ENCODE results near the gene NOL4L. TPM values are rescaled to one million over a fixed set of nuclear protein-coding genes. Genes with fewer than 3 reads are reported as not detected.

The NOL4L gene
- total RNA-seq, 1 donor from 2014 or later: 11.9 TPM

DNA sequence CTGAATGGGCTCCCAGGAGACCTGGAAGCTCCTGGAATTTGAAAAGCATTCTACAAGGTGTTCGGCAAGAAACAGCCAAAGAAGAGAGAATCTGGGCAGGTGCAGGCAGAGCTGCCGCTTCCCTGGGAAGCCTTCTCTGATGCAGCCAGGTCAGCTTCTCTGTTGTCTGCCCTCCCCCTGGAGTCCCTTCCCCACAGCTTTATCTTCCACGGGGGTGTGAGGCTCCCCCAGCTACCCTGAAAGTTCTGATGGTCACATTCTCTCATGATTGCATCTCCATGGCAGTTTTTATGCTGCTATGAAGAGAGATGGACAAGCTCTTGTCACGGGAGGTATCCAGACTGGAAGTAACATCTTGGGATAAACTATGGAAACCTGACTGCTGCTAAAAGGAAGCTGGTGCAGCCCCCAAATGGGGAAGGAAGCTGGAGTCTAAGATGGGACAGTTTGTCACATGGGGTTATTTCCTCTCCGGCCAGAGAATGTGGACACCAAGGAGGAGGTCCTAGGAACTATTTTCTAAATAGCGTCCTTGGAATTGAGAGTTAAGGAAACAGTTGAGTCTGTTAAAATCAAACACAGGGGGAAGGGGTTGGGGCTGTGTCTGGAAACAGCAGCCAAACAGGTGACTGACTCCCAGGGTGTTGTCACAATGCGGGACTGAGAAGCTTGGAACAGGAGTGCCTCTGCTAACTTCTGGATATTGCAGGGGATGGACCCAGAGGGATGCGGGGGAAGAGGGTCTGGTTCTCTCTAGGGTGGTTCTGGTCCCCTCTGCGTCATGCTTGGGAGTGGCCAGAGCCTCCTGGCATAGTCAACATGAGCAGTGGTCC is 135.9 kb downstream of the NOL4L start:
- Mint-ChIP-seq H3K4me3 (peak overlapping the region; percentile 12), H3K4me1 (peaks cover 25% of the 10 kb centered on the region), H3K27me3 (ENCODE audit: insufficient read depth, low read depth) (peaks cover 2% of the 10 kb centered on the region), H3K27ac (peak overlapping the region; percentile 52), H3K36me3 (peaks cover 33% of the 10 kb centered on the region), H3K9me3 (no peaks in the 10 kb centered on the region)
- no peak for TF ChIP-seq EZH2phosphoT487 (IDR thresholded peaks at IDR 0.05)
- TF ChIP-seq CTCF (IDR thresholded peaks at IDR 0.05): no peak
- TF ChIP-seq EZH2 (IDR thresholded peaks at IDR 0.05): no peak
- Histone ChIP-seq H3K36me3 (no peaks in the 10 kb centered on the region), H3K4me2 (no peak overlapping the region), H3K27ac (no peak overlapping the region), H3K9me3 (ENCODE audit: low read depth) (no peaks in the 10 kb centered on the region), H2AFZ (replicated peaks) (no peak overlapping the region), H3K79me2 (ENCODE audit: low read depth) (no peaks in the 10 kb centered on the region), H4K20me1 (ENCODE audit: low read depth) (peaks cover 25% of the 10 kb centered on the region), H3K27me3 (no peaks in the 10 kb centered on the region), H3K4me3 (no peak overlapping the region), H3K9ac (no peak overlapping the region), H3F3A (ENCODE audit: low read depth) (peaks cover 7% of the 10 kb centered on the region), H3K4me1 (peaks cover 29% of the 10 kb centered on the region)
- no peak for DNase-seq (ENCODE audit: low spot score)

DNA sequence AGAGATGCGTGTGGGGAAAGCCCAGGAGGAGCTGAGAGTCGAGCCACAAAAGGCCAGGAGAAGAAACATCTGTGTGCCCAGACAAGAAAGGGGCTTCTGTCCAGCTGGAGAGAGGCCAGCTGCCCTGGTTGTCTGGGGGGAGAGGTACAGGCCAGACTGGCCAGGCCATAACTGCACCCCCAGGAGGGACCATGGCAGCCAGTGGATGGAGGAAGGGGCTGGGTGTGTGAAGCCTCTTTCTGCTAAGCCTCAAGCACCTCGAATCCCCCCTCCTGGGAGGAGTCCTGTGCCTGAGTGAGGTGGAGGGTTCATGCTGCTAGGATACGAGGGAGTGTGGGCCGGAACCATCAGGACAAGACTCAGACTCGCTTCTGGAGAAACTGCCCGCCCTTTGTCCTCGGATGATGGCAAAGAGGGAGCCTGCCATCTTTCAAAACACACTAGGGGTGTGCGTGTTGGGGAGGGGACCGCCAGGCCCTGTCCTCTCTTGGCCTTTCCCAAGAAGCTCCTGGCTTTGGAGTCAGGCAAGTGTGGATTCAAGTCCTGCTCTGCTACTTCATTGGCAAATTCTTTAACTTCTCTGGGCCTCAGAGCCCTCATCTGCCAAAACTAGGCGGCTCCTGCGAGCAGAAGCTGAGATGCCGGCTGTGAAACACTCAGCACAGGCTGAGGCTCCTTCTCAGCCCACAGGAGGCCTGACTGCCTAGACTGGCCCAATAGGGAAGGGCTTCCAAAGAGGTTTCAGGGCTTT is 136.7 kb downstream of the NOL4L start:
- no peak for DNase-seq (ENCODE audit: low spot score)
- Histone ChIP-seq H3K4me2 (no peak overlapping the region), H3K79me2 (ENCODE audit: low read depth) (no peaks in the 10 kb centered on the region), H3K27ac (no peak overlapping the region), H2AFZ (replicated peaks) (no peak overlapping the region), H3K4me3 (no peak overlapping the region), H3K9ac (no peak overlapping the region), H3K27me3 (no peaks in the 10 kb centered on the region), H3F3A (ENCODE audit: low read depth) (peaks cover 10% of the 10 kb centered on the region), H3K36me3 (no peaks in the 10 kb centered on the region), H3K9me3 (ENCODE audit: low read depth) (no peaks in the 10 kb centered on the region), H3K4me1 (peaks cover 29% of the 10 kb centered on the region), H4K20me1 (ENCODE audit: low read depth) (peaks cover 25% of the 10 kb centered on the region)
- Mint-ChIP-seq H3K4me3 (peak overlapping the region; percentile 35), H3K9me3 (no peaks in the 10 kb centered on the region), H3K27me3 (ENCODE audit: insufficient read depth, low read depth) (peaks cover 2% of the 10 kb centered on the region), H3K4me1 (peaks cover 25% of the 10 kb centered on the region), H3K36me3 (peaks cover 38% of the 10 kb centered on the region), H3K27ac (peak overlapping the region; percentile 82)
- TF ChIP-seq EZH2phosphoT487 (IDR thresholded peaks at IDR 0.05): no peak
- TF ChIP-seq EZH2 (IDR thresholded peaks at IDR 0.05): no peak
- no peak for TF ChIP-seq CTCF (IDR thresholded peaks at IDR 0.05)

GRCh38 chr20:32447136-32448027 is 137.8 kb downstream of the NOL4L start:
- H3K27ac ChIP-seq: no peak overlapping the region
- H3K27me3 Mint-ChIP-seq (ENCODE audit: insufficient read depth, low read depth): peaks cover 2% of the 10 kb centered on the region
- no peaks in the 10 kb centered on the region for H3K9me3 Mint-ChIP-seq
- H3K36me3 Mint-ChIP-seq: peaks cover 40% of the 10 kb centered on the region
- H3K36me3 ChIP-seq: no peaks in the 10 kb centered on the region
- no peak overlapping the region for H3K9ac ChIP-seq
- H3K4me2 ChIP-seq: no peak overlapping the region
- H3K79me2 ChIP-seq (ENCODE audit: low read depth): no peaks in the 10 kb centered on the region
- TF ChIP-seq CTCF (IDR thresholded peaks at IDR 0.05) (no peak), EZH2phosphoT487 (IDR thresholded peaks at IDR 0.05) (no peak), EZH2 (IDR thresholded peaks at IDR 0.05) (no peak)
- H4K20me1 ChIP-seq (ENCODE audit: low read depth): peaks cover 33% of the 10 kb centered on the region
- peak overlapping the region; percentile 35 for H3K4me3 Mint-ChIP-seq
- peaks cover 29% of the 10 kb centered on the region for H3K4me1 ChIP-seq
- H3K27ac Mint-ChIP-seq: no peak overlapping the region
- no peak overlapping the region for H3K4me3 ChIP-seq
- peaks cover 25% of the 10 kb centered on the region for H3K4me1 Mint-ChIP-seq
- no peaks in the 10 kb centered on the region for H3K27me3 ChIP-seq
- no peaks in the 10 kb centered on the region for H3K9me3 ChIP-seq (ENCODE audit: low read depth)
- peaks cover 13% of the 10 kb centered on the region for H3F3A ChIP-seq (ENCODE audit: low read depth)
- H2AFZ ChIP-seq (replicated peaks): no peak overlapping the region
- no peak for DNase-seq (ENCODE audit: low spot score)

All from neural progenitor cell (in vitro differentiated cells).